GM12875 (cell line): Measurements from ENCODE around the gene TMEM108.

Experiments
- H3K4me3 ChIP-seq: one replicate; pipeline ENCODE4 v1.5.1; 2011; ENCODE audit warnings: low read depth, low read length, control low read depth
- TF ChIP-seq, protein P1 (sequence below): IDR thresholded peaks from 2 replicates; pipeline ENCODE4 v1.5.1; 2011; ENCODE audit warnings: low read depth, mild to moderate bottlenecking, control low read depth, inconsistent platforms, low read length, moderate library complexity, borderline replicate concordance; ENCODE audit not compliant: insufficient read depth

Gene TMEM108

DNA sequence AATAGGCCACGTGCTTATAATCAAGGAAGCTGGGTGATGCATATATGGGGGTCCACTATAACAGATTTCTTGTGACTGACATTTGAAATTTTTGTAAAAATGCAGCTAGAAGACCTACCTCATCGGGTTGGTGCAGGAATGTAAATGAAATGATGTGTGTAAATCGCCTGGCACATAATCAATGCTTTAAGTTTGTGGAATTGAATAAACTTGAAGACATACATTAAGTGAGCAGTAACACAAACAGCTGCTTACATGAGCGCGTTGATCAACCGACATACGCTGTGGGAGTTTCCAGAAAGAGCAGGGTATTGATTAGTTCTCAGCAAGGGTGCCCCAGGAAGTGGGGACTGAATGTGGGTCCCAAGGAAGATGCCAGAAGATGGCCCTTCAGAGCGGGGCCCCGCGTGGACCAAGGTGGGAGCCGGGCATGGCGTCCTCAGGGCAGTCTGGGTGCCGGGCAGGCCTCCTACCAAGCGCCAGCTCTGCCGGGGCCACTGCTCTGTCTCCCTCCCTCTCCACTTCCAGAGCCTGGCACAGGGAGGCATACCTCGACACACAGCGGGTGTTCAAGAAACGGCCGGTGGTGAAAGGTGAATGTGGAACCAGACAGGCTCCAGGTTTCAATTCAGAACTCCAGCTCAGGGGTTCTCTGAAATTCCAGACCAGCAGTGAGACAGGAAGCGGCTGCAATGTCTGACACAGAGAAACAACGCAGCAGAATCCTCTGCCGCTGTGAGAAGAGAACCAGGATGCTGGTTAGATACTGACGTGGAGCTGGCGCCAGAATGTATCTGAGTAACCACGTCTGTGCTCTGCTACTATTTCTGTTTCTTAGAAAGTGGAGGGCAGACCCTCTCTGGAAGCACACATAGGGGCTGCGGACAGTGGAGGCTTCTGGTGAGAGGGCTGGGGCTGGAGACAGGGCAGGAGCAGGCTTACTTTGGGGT lies 374.3 kb downstream of the TMEM108 start:
- no peak overlapping the region for H3K4me3 ChIP-seq

DNA sequence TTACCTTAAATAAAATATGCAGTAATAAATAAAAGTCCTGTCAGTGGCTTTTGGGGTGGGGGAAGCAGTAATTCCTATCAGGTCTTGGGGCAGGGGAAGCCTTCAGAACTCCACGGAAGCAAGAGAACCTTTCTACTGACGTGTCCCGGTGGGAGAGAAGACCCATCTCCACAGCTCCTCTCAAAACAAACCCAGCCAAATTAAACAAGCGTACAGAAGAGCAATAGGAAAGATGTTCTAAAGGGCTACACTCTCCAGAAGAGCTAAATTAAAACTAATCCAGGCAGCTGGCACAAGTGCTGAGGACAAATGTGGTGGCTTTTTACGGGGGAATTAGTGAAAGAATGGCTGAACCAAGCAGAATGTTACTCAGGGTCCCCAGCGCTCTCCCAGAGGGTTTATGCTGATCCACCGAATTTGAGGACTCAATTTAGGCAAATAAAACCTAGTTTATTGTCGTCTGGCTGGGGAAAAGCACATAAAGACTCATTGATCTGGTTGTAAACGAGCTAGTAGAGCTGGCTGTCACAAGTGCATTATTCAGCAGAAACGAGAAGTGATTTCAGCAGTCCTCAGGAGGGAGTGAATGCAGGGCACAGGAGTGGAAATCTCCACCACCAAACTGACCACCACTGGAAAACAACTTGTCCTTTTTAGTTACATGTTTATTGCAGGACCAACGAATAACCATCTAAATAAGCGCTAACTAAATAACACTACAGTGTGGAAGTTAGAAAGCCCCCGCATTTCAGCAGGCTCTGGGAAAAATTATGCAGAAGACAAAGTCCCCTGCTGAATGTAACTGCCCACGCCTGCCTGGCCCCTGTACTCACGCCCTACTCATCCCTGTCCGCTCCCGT lies 375.2 kb downstream of the TMEM108 start:
- H3K4me3 ChIP-seq, result no peak overlapping the region

More for the DNA sequence above, 374.3 kb downstream of the TMEM108 start:
- TF ChIP-seq, protein P1, sequence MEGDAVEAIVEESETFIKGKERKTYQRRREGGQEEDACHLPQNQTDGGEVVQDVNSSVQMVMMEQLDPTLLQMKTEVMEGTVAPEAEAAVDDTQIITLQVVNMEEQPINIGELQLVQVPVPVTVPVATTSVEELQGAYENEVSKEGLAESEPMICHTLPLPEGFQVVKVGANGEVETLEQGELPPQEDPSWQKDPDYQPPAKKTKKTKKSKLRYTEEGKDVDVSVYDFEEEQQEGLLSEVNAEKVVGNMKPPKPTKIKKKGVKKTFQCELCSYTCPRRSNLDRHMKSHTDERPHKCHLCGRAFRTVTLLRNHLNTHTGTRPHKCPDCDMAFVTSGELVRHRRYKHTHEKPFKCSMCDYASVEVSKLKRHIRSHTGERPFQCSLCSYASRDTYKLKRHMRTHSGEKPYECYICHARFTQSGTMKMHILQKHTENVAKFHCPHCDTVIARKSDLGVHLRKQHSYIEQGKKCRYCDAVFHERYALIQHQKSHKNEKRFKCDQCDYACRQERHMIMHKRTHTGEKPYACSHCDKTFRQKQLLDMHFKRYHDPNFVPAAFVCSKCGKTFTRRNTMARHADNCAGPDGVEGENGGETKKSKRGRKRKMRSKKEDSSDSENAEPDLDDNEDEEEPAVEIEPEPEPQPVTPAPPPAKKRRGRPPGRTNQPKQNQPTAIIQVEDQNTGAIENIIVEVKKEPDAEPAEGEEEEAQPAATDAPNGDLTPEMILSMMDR, result no peak

DNA sequence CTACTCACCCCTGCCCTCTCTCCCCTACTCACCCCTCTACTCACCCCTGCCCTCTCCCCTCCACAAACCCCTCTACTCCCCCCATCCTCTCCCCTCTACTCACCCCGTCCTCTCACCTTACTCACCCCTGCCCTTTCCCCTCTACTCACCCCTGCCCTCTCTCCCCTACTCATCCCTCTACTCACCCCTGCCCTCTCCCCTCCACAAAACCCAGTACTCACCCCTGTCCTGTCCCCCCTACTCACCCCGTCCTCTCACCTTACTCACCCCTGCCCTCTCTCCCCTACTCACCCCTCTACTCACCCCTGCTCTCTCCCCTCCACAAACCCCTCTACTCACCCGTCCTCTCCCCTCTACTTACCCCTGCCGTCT lies 375.8 kb downstream of the TMEM108 start:
- TF ChIP-seq, protein P1, result no peak
- H3K4me3 ChIP-seq, result no peak overlapping the region

More for the DNA sequence above, 375.2 kb downstream of the TMEM108 start:
- TF ChIP-seq, protein P1, result no peak

DNA sequence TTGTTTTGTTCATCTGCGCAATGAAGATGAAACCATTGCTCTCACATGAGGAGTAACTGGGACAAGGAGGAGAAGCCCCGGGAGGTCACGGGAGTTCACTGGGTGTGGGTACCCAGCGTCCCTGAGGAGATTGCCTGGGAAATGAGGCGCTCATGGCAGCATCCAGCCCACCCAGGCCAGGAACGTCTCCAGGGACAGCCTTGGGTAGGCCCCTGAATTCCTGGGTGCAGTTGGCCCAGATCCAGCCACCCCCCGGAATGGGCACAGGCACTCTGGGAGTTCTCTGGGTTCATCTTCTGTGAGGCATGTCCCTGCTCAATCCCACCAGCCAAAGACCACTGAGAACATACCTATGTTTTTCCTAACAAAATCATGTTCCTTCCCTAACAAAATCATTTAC lies 380.2 kb downstream of the TMEM108 start:
- TF ChIP-seq, protein P1, result no peak
- H3K4me3 ChIP-seq, result no peak overlapping the region

DNA sequence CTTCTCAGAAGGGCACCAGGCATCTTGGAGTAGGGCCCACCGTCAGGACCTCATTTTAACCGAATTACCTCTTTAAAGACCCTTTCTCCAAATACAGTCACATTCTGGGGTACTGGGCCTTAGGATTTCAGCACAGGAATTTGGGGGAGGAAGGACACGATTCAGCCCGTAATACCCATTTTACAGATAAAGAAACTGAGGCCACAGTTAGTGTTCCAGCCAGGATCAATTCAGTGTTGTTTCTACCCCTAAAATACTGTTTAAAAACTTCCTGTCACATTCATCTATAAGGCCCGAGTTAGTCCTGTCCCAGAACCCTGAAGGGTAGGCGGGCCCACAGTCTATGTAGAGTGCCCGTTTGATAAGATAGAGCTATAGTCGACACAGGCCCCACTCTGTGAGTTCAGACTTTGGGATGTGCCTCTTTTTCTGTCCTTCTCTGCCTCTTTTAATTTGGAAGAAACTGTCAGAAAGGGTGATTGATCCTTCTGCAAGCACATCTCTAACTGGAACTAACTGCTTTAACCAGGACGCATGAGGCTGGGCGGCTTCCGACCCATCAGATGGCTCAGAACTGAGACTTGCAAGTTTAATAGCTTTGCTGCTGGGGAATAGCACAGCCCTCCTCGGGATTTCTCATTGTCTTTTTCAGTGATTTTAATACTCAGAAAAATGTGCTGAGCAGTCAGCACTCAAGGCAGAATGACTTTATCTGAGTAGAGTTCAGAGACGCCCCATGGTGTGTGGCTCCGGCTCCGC lies 381.1 kb downstream of the TMEM108 start:
- TF ChIP-seq, protein P1, result no peak
- H3K4me3 ChIP-seq, result no peak overlapping the region

DNA sequence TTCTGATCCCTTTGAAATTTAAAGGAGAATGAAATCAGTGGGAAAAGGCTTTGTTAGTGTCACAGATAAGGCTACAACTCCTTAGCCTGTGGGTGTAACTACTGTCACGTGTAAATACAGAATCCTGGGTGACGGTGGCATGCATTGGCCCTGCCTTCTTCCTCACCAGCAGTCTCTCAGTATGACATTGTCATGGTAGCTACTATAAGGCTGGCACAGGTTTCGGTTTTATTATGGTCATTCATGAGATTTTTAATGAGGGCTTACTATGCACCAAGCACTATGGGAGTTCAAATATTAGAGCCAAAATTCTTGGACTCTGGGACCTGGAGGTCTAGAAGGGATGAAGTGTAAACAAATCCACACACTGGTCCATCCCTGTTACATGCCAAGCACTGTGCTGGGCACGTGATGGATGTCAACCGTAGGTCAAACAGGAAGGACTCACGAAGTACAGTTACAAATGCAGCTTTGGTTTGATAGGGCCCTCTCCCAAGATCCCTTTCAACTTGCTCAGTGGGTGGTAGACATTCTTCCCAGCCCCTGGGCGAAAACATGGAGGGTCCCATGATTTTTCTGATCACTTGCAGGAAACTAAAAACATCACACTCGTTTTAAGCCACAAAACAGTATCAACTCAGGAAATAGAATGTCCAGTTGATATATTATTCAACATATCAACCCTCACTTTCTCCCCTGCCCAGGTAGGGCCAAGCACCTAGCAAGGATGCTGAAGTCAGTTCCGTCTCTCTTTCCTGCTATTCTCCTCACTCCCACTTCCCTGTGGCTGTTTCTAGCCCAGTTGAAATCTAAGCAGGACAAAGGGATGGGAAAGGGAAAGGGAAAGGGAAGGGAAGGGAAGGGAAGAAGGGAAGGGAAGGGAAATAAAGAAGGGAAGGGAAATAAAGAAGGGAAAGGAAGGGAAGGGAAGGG lies 387.0 kb downstream of the TMEM108 start:
- no peak overlapping the region for H3K4me3 ChIP-seq
- TF ChIP-seq, protein P1, result no peak
